Stimulated activated naive CD4-positive, alpha-beta T cell treated with Interleukin-2 at 50 U/mL for 16 hours (primary cell): ENCODE data around the gene MICU2.
A peak's percentile ranks its signal among the peaks of the same experiment; 100 is the strongest.

Source experiments
- DNase-seq: peaks from one replicate; lab custom pipeline; 2025; lab: John Stamatoyannopoulos, UW

MICU2 gene

GRCh38 chr13:21483748-21484147, 120.2 kb downstream of the MICU2 start:
- no peak for DNase-seq

GRCh38 chr13:21481359-21481758, 122.6 kb downstream of the MICU2 start:
- DNase-seq = no peak

DNA sequence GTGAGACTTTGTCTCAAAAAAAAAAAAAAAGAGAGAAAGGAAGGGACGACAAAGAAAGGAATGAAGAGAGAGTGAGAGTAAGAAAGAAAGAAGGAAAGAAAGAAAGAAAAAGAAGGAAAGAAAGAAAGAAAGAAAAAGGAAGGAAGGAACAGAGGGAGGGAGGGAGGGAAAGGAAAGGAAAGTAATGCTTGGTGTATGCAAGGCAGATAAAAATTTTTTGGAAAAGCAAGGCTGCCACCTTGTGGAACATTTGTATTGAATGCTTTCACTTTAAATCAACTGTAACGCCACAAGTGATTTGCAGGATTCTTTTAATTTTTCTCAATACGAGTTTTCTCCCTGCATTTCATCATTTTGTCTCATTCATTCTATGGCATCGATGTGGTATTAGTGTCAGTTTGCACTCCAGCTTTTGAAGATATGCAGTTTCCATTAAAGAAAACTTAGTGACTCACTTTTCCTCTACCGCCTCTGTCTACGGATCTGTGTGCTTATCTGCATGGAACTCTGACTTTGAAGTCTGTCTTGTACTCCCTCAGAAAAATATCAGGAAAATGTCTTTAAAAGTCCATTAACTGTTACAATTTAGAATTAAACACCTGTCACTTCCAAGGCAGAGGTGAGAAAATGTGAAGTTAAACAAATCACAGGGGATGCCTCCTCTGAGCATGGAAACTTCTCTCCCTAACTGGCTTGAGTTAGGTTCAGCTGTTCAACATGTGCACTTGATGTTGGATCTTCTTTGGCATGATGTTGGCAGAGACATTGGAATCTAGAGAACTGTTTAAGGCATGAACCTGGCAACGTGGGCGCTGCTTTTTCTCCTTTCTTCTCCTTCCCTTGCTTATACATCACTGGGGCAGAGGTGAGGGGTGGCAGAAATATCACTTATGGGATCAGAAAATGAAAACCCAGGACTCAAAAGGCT, 124.8 kb downstream of the MICU2 start:
- DNase-seq = no peak

DNA sequence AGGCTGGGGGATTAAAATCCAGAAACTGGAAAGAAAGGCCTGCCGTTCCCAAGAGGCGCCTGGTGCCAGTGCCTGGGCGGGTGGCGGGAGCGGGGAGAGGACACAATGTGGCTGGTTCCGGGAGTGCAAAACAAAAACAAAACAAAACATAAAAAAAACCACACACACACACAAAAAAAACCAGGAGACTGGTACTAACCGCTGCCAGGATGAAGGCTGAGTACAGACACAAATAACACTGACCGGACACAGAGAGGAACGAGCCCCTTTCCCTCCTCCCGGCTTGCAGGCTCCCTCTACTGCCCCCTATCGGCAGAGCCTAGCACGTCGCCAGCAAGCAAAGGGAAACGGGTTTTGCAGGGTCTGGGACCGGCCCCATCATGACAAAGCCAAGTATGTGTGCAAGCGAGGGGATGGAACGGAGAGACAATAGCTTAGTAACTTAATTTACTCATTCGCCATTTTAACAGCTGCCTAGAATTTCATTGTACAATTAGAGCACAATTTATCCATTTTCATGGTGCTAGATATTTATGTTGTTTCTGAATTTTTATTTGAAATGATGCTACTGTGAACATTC, 127.0 kb downstream of the MICU2 start:
- peak; percentile 65 for DNase-seq

DNA sequence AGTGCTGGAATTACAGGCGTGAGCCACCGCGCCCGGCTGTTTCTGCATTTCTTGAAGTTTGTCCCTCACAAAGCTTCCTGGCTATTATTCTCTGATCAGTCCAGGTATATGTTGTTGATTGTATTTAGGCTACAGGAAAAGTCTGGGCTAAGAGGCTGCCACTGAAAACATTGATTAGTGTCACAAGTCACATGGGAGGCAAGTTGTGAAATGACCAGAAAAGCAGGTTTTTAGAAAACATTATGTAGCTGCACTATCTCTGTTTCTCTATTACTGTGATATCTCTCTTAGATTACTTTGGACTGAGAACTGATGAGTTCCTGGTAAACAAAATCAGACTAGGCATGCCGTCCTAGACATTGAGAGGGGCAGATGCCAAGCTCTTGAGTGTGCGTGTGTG, 128.9 kb downstream of the MICU2 start:
- no peak for DNase-seq

DNA sequence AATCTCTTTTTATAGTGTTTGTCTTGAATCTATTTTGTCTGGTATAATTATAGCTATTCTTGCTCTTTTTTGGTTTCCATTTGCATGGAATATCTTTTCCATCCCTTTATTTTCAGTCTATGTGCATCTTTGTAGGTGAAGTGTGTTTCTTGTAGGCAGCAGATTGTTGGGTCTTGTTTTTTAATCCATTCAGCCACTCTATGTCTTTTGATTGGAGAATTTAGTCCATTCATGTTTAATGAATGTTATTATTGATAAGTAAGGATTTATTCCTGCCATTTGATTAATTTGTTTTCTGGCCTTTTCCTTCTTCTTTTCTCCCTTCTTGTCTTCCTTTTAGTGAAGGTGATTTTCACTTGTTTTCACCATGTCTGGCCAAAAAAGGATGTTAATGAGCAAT, 133.2 kb downstream of the MICU2 start:
- DNase-seq = no peak

DNA sequence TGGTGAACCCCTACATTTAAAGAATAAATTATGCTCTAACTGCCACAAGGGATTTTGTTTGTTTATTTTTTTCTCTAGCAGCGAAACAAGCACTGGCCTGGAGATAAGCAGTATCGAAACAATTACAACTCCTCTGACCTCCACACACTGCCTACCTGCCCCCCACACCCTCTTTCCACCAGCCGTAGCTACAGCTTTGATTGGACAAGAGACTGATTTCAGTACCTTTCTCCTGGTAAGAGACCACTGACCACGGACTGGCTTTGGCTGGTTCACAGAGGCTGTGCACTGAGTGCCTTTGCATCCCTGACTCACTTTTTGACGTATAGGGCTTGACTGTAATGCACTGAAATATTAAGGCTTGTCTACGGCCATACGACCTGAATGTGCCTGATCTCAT, 137.4 kb downstream of the MICU2 start:
- DNase-seq = no peak

- no peak for DNase-seq
These were observed 138.2 kb downstream of the MICU2 start for GRCh38 chr13:21465710-21466160.

DNA sequence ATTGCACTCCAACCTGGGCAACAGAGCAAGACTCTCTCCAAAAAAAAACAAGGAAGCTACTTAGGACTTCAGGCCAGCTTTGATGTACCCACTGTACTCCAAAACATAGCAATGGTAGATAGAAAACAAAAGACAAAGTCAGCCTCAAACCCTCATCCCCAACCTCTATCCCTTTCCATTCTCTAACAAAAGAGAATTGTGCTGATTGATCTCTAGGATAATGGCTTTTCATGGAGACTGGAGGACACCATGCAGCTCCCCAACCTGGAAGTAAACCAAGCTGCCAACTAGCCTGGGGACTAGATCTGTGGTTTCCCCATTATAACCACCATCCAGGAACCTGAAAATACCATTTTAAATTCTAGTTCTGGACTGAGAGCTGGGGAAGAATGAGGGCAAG, 140.5 kb downstream of the MICU2 start:
- no peak for DNase-seq

GRCh38 chr13:21461131-21461530, 142.8 kb downstream of the MICU2 start:
- no peak for DNase-seq

GRCh38 chr13:21458813-21459701, 144.9 kb downstream of the MICU2 start, which contains the start of gene ZDHHC20:
ZDHHC20 (minus strand) TSS chr13:21459303; CDS start chr13:21459171, 132 bp downstream.
- peak; percentile 85 for DNase-seq

DNA sequence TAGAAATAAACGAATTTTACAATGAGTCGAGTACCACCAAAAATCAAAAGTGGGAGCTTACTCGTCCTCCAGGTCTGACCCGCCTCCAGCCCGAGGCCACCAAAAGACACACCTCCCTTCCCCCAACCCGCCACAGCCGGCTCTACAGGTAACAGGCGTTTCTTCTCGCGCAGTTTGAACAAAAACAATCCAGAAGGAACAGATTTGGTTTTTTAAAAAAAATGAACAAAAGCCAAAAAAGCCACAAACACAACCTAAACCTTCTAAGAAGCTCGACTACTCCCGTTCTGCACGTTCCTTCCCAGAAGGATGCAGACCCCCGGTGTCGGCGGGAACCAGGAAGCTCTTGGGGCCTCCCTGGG, 145.5 kb downstream of the MICU2 start:
- peak; percentile 35 for DNase-seq

DNA sequence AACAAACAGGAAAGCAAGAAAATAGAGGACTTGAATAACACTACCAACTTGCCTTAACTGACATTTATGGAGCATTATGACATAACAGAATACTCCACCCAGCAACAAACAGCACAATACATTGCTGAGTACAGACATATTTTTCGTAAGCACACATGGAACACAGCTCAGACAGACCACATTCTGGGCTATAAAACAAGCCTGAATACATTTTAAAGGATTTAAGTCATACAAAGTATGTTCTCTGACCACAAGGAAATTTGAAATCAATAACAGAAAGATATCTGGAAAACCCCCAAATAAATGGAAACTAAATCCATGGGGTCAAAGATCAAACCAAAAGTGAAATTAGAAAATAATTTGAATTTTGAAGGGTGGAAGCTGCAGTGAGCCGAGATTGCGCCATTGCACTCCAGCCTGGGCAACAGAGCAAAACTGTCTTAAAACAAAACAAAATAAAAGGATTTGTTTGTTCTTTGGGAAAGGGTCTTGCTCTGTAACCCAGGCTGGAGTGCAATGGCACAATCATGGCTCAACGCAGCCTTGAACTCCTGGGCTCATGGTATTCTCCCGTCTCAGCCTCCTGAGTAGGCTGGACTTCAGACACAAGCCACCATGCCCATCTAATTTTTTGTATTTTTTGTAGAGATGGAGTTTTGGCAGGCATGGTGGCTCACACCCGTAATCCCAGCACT, 150.4 kb downstream of the MICU2 start:
- no peak for DNase-seq

DNA sequence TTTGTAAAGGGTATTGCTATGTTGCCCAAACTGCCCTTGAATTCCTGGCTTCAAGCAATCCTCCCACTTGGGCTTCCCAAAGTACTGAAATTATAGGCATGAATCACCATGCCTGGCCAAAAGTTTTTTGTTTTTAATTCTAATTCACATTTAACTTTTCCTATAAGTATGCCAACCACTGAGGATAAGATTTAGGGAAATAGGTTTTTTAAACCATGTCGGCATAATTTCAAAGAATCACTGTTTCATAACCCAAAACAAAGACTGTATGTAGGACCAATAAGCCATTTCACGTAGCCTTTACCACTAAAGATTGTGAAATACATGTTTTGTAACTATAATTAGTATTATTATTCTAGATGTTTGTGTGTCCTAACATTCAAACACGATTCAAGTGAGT, 153.0 kb downstream of the MICU2 start:
- DNase-seq = no peak

DNA sequence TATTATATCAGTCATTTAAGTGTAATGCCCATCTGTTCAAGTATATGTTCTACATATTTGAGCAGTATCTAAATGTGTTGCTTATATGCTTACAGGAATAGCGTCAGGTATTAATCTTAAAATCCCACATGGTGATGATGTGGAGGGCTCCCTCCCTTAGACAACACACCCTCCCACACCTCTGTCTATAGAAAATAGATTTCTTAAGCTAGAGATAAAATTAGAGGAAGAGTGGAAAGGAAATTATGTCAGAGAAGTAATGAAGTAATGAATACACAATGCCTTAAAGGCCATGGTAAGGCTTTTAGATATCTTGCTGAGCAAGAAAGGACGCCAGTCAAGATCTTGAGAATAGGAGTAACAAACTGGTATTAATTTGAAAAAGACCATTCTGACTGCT, 157.3 kb downstream of the MICU2 start:
- DNase-seq = no peak

GRCh38 chr13:21445759-21446158, 158.2 kb downstream of the MICU2 start:
- DNase-seq = no peak

DNA sequence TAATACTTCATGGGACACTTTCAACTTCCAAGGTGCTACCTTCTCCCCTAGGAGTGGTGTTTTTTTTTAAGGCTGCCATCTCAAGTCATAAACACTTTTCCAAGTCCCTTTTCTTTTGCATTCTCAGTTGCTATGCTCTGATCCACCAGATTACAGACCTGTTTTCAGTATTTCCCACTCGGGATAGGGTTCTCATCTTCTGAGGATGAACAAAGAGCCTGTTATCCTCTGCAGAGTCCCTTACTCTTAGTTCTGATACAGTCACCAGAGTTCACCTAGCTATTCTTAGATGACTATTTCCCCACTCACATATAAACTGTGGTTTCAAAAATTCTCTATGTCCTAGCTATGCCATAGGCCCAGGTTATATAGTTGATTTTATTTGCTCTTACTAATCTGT, 160.8 kb downstream of the MICU2 start:
- no peak for DNase-seq
